Measurements from ENCODE around the gene AGPAT3. TPM values are rescaled to one million over a fixed set of nuclear protein-coding genes. Genes with fewer than 3 reads are reported as not detected.

The AGPAT3 gene
- polyA plus RNA-seq, 1 donor = 83.0 TPM

- no CpG with 5 or more reads among the region's 1 CpG for WGBS (ENCODE audit: insufficient coverage, low lambda C conversion rate)
- no peak for DNase-seq
- Histone ChIP-seq H3K9me3 (ENCODE audit: control insufficient read depth, low read depth, low read length) (no peaks in the 10 kb centered on the region), H3K4me1 (ENCODE audit: control insufficient read depth, insufficient read depth, low read length) (peaks cover 5% of the 10 kb centered on the region), H3K4me3 (ENCODE audit: low read length) (no peak overlapping the region), H3K36me3 (ENCODE audit: control insufficient read depth, insufficient read depth, low read length) (peaks cover 6% of the 10 kb centered on the region), H3K27me3 (ENCODE audit: control insufficient read depth, insufficient read depth, low read length) (no peaks in the 10 kb centered on the region), H3K27ac (ENCODE audit: low read length) (no peak overlapping the region)
These were observed 159.2 kb downstream of the AGPAT3 start for GRCh38 chr21:44024257-44024656.

- Histone ChIP-seq H3K9me3 (ENCODE audit: control insufficient read depth, low read depth, low read length) (no peaks in the 10 kb centered on the region), H3K36me3 (ENCODE audit: control insufficient read depth, insufficient read depth, low read length) (peaks cover 4% of the 10 kb centered on the region), H3K4me3 (ENCODE audit: low read length) (no peak overlapping the region), H3K27me3 (ENCODE audit: control insufficient read depth, insufficient read depth, low read length) (no peaks in the 10 kb centered on the region), H3K4me1 (ENCODE audit: control insufficient read depth, insufficient read depth, low read length) (peaks cover 5% of the 10 kb centered on the region), H3K27ac (ENCODE audit: low read length) (no peak overlapping the region)
- WGBS (ENCODE audit: insufficient coverage, low lambda C conversion rate) = no CpG with 5 or more reads among the region's 8 CpGs
- peak in 1 of 2 donors; percentile 28 for DNase-seq
These were observed 159.9 kb downstream of the AGPAT3 start for GRCh38 chr21:44024887-44025353.

GRCh38 chr21:44027607-44028286 is 162.7 kb downstream of the AGPAT3 start:
- Histone ChIP-seq H3K4me3 (ENCODE audit: low read length) (no peak overlapping the region), H3K4me1 (ENCODE audit: control insufficient read depth, insufficient read depth, low read length) (peaks cover 3% of the 10 kb centered on the region), H3K9me3 (ENCODE audit: control insufficient read depth, low read depth, low read length) (no peaks in the 10 kb centered on the region), H3K27me3 (ENCODE audit: control insufficient read depth, insufficient read depth, low read length) (no peaks in the 10 kb centered on the region), H3K27ac (ENCODE audit: low read length) (no peak overlapping the region), H3K36me3 (ENCODE audit: control insufficient read depth, insufficient read depth, low read length) (peaks cover 6% of the 10 kb centered on the region)
- no CpG with 5 or more reads among the region's 8 CpGs for WGBS (ENCODE audit: insufficient coverage, low lambda C conversion rate)
- no peak for DNase-seq

- H3K36me3 ChIP-seq (ENCODE audit: control insufficient read depth, insufficient read depth, low read length) = peaks cover 8% of the 10 kb centered on the region
- no CpG with 5 or more reads among the region's 6 CpGs for WGBS (ENCODE audit: insufficient coverage, low lambda C conversion rate)
- H3K4me3 ChIP-seq (ENCODE audit: low read length) = no peak overlapping the region
- H3K9me3 ChIP-seq (ENCODE audit: control insufficient read depth, low read depth, low read length) = no peaks in the 10 kb centered on the region
- no peaks in the 10 kb centered on the region for H3K27me3 ChIP-seq (ENCODE audit: control insufficient read depth, insufficient read depth, low read length)
- no peak for DNase-seq
- peaks cover 3% of the 10 kb centered on the region for H3K4me1 ChIP-seq (ENCODE audit: control insufficient read depth, insufficient read depth, low read length)
- H3K27ac ChIP-seq (ENCODE audit: low read length) = no peak overlapping the region
These were observed 163.2 kb downstream of the AGPAT3 start for GRCh38 chr21:44028287-44028659.

GRCh38 chr21:44029460-44030087 is 164.6 kb downstream of the AGPAT3 start:
- Histone ChIP-seq H3K36me3 (ENCODE audit: control insufficient read depth, insufficient read depth, low read length) (peaks cover 16% of the 10 kb centered on the region), H3K9me3 (ENCODE audit: control insufficient read depth, low read depth, low read length) (no peaks in the 10 kb centered on the region), H3K27ac (ENCODE audit: low read length) (no peak overlapping the region), H3K27me3 (ENCODE audit: control insufficient read depth, insufficient read depth, low read length) (no peaks in the 10 kb centered on the region), H3K4me1 (ENCODE audit: control insufficient read depth, insufficient read depth, low read length) (peaks cover 3% of the 10 kb centered on the region), H3K4me3 (ENCODE audit: low read length) (no peak overlapping the region)
- no CpG with 5 or more reads among the region's 6 CpGs for WGBS (ENCODE audit: insufficient coverage, low lambda C conversion rate)
- DNase-seq = no peak

GRCh38 chr21:44035244-44035643 is 170.2 kb downstream of the AGPAT3 start:
- Histone ChIP-seq H3K4me3 (ENCODE audit: low read length) (no peak overlapping the region), H3K9me3 (ENCODE audit: control insufficient read depth, low read depth, low read length) (no peaks in the 10 kb centered on the region), H3K27ac (ENCODE audit: low read length) (no peak overlapping the region), H3K4me1 (ENCODE audit: control insufficient read depth, insufficient read depth, low read length) (no peaks in the 10 kb centered on the region), H3K27me3 (ENCODE audit: control insufficient read depth, insufficient read depth, low read length) (no peaks in the 10 kb centered on the region), H3K36me3 (ENCODE audit: control insufficient read depth, insufficient read depth, low read length) (peaks cover 42% of the 10 kb centered on the region)
- no peak for DNase-seq
- no CpG with 5 or more reads among the region's 4 CpGs for WGBS (ENCODE audit: insufficient coverage, low lambda C conversion rate)

Other genes with a start within 250 kb of the AGPAT3 start
- gene HSF2BP, start 205.7 kb upstream of the AGPAT3 start, polyA plus RNA-seq = 0.66 TPM
- gene RRP1B, start 205.7 kb upstream of the AGPAT3 start, polyA plus RNA-seq = 21.1 TPM
- gene PDXK, start 146.1 kb upstream of the AGPAT3 start, polyA plus RNA-seq = 86.5 TPM
- gene CSTB, start 88.9 kb upstream of the AGPAT3 start, polyA plus RNA-seq = 36.5 TPM
- 23.8 TPM for gene RRP1, start 75.6 kb upstream of the AGPAT3 start, polyA plus RNA-seq
- gene TRAPPC10, start 147.1 kb downstream of the AGPAT3 start, polyA plus RNA-seq = 36.6 TPM
- 9.3 TPM for gene PWP2, start 242.2 kb downstream of the AGPAT3 start, polyA plus RNA-seq